ENCODE data around the gene YWHAG.

DNA sequence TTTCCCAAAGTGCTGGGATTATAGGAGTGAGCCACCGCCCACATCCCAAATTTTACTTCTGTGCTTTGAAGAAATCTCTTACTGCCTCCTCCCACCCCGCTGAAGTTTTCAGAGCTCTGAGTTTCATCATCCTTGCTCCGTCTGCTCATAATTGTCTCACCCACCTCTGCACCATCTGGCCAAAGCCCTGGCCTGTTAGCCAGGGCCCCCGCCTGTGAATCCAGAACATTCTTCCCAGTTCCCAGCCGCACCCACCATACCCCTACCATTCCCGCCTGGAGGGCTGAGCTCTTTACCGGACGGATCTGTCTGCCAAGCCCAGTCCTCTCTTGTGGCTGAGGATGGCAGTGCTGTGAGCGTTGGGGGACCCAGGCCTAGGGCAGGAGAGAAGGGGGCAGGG lies 36.2 kb upstream of the YWHAG start:
- TF ChIP-seq, protein P1, sequence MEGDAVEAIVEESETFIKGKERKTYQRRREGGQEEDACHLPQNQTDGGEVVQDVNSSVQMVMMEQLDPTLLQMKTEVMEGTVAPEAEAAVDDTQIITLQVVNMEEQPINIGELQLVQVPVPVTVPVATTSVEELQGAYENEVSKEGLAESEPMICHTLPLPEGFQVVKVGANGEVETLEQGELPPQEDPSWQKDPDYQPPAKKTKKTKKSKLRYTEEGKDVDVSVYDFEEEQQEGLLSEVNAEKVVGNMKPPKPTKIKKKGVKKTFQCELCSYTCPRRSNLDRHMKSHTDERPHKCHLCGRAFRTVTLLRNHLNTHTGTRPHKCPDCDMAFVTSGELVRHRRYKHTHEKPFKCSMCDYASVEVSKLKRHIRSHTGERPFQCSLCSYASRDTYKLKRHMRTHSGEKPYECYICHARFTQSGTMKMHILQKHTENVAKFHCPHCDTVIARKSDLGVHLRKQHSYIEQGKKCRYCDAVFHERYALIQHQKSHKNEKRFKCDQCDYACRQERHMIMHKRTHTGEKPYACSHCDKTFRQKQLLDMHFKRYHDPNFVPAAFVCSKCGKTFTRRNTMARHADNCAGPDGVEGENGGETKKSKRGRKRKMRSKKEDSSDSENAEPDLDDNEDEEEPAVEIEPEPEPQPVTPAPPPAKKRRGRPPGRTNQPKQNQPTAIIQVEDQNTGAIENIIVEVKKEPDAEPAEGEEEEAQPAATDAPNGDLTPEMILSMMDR (IDR thresholded peaks at IDR 0.05; ENCODE audit: insufficient read depth, low read depth, low read length): no peak
- no peak for TF ChIP-seq EZH2 (IDR thresholded peaks at IDR 0.05; ENCODE audit: insufficient read depth, low read length)
